Fibroblast of the aortic adventitia (primary cell): ENCODE measurements around the gene PTAFR. TPM values are rescaled to one million over a fixed set of nuclear protein-coding genes. Genes with fewer than 3 reads are reported as not detected.

ENCODE experiments used
- DNase-seq: peaks from one replicate; pipeline ENCODE4 v3.0.0-alpha.2; 2010; ENCODE audit warnings: low read depth
- H3K4me3 ChIP-seq: 2 replicates; pipeline ENCODE4 v1.5.1; 2011; ENCODE audit warnings: low read depth, mild to moderate bottlenecking, control low read depth, low read length, moderate library complexity
- small RNA-seq: library from RNA; depleted of rRNA; stranded (forward); fragments of <200 nt; gene quantifications from one replicate; pipeline ENCODE3, GENCODE V24; 2012
- total RNA-seq: library from RNA; depleted of rRNA; stranded (reverse); fragments of >200 nt; gene quantifications from 2 replicates; pipeline ENCODE4 v1.2.3, GENCODE V29; 2012; ENCODE audit warnings: low replicate concordance
- TF ChIP-seq, protein P1 (sequence below): IDR thresholded peaks from 2 replicates; pipeline ENCODE4 v1.5.1; 2011; ENCODE audit warnings: mild to moderate bottlenecking, low read length, control low read depth, inconsistent platforms; ENCODE audit not compliant: insufficient read depth

The PTAFR gene
- total RNA-seq, 1 donor = under 0.01 TPM

DNA sequence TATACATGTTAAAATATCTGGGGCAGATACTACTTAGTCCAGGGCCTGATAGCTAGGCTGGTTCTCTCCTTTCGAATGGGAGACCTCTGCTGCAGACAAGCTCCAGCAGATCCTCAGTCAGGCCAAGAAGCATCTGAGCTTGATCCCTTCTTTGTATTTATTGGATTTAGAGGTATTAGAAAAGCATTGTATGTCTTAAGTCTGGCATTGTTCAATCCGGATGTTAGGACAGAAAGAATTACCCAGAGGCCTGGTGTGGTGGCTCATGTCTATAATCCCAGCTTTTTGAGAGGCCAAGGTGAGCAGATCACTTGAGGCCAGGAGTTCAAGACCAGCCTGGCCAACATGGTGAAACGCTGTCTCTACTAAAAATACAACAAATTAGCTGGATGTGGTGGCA lies 66.9 kb downstream of the PTAFR start:
- DNase-seq = no peak
- H3K4me3 ChIP-seq = no peak overlapping the region
- TF ChIP-seq, protein P1, sequence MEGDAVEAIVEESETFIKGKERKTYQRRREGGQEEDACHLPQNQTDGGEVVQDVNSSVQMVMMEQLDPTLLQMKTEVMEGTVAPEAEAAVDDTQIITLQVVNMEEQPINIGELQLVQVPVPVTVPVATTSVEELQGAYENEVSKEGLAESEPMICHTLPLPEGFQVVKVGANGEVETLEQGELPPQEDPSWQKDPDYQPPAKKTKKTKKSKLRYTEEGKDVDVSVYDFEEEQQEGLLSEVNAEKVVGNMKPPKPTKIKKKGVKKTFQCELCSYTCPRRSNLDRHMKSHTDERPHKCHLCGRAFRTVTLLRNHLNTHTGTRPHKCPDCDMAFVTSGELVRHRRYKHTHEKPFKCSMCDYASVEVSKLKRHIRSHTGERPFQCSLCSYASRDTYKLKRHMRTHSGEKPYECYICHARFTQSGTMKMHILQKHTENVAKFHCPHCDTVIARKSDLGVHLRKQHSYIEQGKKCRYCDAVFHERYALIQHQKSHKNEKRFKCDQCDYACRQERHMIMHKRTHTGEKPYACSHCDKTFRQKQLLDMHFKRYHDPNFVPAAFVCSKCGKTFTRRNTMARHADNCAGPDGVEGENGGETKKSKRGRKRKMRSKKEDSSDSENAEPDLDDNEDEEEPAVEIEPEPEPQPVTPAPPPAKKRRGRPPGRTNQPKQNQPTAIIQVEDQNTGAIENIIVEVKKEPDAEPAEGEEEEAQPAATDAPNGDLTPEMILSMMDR = no peak

DNA sequence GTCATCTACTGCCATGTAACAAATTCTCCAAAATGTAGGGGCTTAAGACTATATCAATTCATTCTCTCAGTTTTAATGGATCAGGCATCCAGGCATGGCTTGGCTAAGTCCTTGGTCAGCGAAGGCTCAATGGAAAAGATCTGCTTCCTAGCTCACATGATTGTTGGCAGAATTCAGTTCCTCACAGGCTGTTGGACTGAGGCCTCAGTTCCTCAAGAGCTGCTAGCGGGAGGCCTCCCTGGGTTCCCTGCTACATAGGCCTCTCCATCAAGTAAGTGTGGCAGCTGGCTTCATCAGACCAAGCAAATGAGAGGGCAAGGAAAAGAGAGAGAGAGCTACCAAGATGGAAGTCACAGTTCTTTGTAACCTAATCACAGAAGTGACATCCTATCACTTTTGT lies 68.5 kb downstream of the PTAFR start:
- TF ChIP-seq, protein P1 = no peak
- no peak for DNase-seq
- H3K4me3 ChIP-seq = no peak overlapping the region

DNA sequence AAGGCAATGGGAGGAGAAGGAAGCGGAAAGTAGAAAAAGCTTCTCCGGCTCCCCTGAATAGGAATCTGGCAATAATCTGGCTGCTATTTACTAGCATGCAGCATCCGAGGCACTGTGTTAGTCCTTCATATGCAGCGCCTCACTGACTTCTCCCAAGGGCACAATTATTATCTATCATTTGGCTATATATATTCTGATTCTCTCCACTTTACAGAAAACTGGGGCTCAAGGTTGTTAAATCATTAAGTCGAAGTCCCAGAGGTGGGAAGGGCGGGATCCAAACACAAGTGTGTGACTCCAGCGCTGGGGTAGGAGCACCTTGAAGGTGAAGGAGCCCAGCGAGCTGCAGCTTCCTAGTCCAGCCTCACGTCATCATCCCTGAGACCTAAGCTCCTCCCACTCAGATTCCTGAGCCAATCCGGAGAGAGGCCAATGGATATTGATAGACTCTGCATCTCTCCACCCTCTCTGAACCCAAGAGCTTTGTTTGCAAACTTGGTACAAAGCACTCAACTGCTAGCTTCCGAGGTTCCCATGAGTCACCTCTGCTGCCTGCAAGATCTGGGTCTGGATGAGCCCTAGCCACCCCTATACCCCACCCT lies 71.5 kb downstream of the PTAFR start:
- DNase-seq = peak; percentile 62
- H3K4me3 ChIP-seq = peak overlapping the region; percentile 41
- TF ChIP-seq, protein P1 = no peak

DNA sequence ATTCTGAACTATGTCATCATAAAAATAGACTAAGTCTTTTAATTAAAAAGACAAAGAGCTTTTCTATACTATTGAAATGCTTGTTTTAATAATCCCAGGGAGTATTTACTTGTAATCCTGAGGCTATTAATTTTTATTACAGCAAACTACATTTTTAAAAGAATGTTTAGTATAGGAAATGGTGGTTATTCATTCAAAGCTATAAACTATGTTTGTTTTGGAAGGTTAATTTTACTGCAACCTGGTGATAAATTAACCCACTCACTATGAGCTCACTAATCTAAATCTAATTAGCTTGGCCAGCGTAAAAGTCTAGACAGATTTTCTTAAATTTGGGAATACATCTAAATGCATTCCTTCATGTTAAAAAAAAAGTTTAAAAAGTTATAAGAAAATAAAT lies 74.3 kb downstream of the PTAFR start:
- no peak overlapping the region for H3K4me3 ChIP-seq
- DNase-seq = no peak
- TF ChIP-seq, protein P1 = no peak

DNA sequence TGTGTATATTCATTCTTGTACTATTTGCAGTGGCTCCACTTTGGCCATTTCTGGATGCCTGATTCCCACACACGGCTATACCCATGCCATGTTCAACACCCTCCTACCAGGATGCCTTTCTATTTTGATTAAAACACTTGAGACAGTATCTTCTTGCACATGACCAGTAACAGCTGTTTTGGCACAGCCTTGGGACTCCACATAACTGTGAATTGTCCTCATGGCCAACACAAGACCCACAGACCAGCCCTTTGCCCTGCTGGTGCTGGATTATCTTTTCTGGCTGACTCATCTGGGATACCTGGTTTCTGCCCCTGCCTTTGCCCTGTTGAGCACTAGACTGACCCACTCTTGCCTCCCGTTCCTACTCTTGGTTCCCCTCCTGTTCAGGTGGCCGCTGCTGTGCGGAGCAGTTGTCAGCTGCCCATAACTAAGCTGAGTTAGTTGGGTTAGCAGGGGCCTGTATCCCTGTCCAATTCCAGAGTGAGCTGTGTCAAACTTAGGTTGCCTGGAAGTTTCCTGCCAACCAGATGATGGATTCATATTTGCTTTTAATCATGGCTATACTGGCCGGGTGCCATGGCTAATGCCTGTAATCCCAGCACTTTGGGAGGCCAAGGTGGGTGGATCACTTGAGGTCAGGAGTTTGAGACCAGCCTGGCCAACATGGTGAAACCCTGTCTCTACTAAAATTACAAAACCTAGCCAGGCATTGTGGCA lies 77.3 kb downstream of the PTAFR start:
- DNase-seq = no peak
- TF ChIP-seq, protein P1 = no peak
- H3K4me3 ChIP-seq = no peak overlapping the region

Small RNA genes lying within 50 kb of the gene (small RNA-seq; reads per million reads assigned to genes)
- gene RNU6-176P = not detected

Other genes with a start within 250 kb of the PTAFR start
- gene SMPDL3B, start 241.7 kb downstream of the PTAFR start, total RNA-seq = 0.09 TPM in 1 of 2 replicates, not detected in the other
- 4.9 and 5.9 TPM in 2 replicates for gene XKR8, start 216.7 kb downstream of the PTAFR start, total RNA-seq
- gene EYA3, start 88.1 kb downstream of the PTAFR start, total RNA-seq = 12.3 and 21.9 TPM in 2 replicates
- gene DNAJC8, start 56.3 kb upstream of the PTAFR start, total RNA-seq = 76.4 and 155 TPM in 2 replicates
- gene ATP5IF1, start 59.4 kb upstream of the PTAFR start, total RNA-seq = 108 and 171 TPM in 2 replicates
- gene SESN2, start 82.8 kb upstream of the PTAFR start, total RNA-seq = 33.2 and 47.4 TPM in 2 replicates
- 6.7 and 14.0 TPM in 2 replicates for gene MED18, start 152.3 kb upstream of the PTAFR start, total RNA-seq
- 7.5 and 16.3 TPM in 2 replicates for gene PHACTR4, start 193.1 kb upstream of the PTAFR start, total RNA-seq